Breast epithelium (tissue), 4 donors: Measurements from ENCODE around the gene HGS. TPM values are rescaled to one million over a fixed set of nuclear protein-coding genes. Genes with fewer than 3 reads are reported as not detected.

Experiments
- DNase-seq, 2 donors: peaks; one replicate each; pipeline ENCODE4 v3.0.0-alpha.2; 2019; ENCODE audit warnings: low spot score in 2 of 2
- H3K27ac ChIP-seq, 2 donors: fragments of 200-600 bp; sonication (generic) in 1 of 2; one replicate each; pipeline ENCODE4 v1.5.1; 2016 to 2019; ENCODE audit warnings: mild to moderate bottlenecking in 1 of 2
- H3K27me3 ChIP-seq, 2 donors: fragments of 200-600 bp; sonication (generic) in 1 of 2; one replicate each; pipeline versions ENCODE4 v1.5.1 to v1.6.0; 2017 to 2019; ENCODE audit warnings: control low read depth in 1 of 2, mild to moderate bottlenecking in 1 of 2
- H3K36me3 ChIP-seq: fragments of 200-600 bp; one replicate; pipeline ENCODE4 v1.5.1; 2019
- H3K4me1 ChIP-seq, 2 donors: fragments of 200-600 bp; sonication (generic); one replicate each; pipeline ENCODE4 v1.5.1; 2016 to 2019; ENCODE audit warnings: control low read depth in 1 of 2
- H3K4me3 ChIP-seq, 3 donors: fragments of 200-600 bp; sonication (generic); 1 replicate in 2 of 3; 2 replicates in 1 of 3; pipeline ENCODE4 v1.5.1; 2016 to 2019; ENCODE audit warnings: mild to moderate bottlenecking in 3 of 3, moderate library complexity in 2 of 3
- H3K9me3 ChIP-seq, 2 donors: fragments of 200-600 bp; sonication (generic) in 1 of 2; one replicate each; pipeline ENCODE4 v1.5.1; 2016 to 2019; ENCODE audit warnings: control low read depth in 1 of 2
- CTCF ChIP-seq, 3 donors: fragments of 450-650 bp; IDR thresholded peaks; one replicate each; pipeline ENCODE4 v1.5.1; 2016 to 2017; ENCODE audit warnings: antibody characterized with exemption in 3 of 3, mild to moderate bottlenecking in 3 of 3, moderate library complexity in 3 of 3
- POLR2A ChIP-seq: fragments of 450-650 bp; IDR thresholded peaks from one replicate; pipeline ENCODE4 v1.6.1; 2016; ENCODE audit warnings: antibody characterized with exemption, mild to moderate bottlenecking, moderate library complexity
- POLR2AphosphoS5 ChIP-seq, 3 donors: sonication (generic); formaldehyde crosslinking; IDR thresholded peaks; one replicate each; pipeline ENCODE4 v1.6.1; 2017; ENCODE audit warnings: antibody characterized with exemption in 3 of 3
- intact Hi-C: fragments of 100-400 bp; cut with DNase I; formaldehyde crosslinking; loops from one replicate; pipeline ENCODE4 v1.15.1; 2023; ENCODE audit warnings: low total_unique reads
- total RNA-seq, 3 donors: library from RNA; depleted of rRNA; stranded (reverse); fragments of >200 nt; gene quantifications; one replicate each; pipeline ENCODE4 v1.1.0, GENCODE V29; 2016

Gene HGS
- total RNA-seq, 3 donors from 2014 or later: 61.0 to 75.0 (median 64.6) TPM

DNA sequence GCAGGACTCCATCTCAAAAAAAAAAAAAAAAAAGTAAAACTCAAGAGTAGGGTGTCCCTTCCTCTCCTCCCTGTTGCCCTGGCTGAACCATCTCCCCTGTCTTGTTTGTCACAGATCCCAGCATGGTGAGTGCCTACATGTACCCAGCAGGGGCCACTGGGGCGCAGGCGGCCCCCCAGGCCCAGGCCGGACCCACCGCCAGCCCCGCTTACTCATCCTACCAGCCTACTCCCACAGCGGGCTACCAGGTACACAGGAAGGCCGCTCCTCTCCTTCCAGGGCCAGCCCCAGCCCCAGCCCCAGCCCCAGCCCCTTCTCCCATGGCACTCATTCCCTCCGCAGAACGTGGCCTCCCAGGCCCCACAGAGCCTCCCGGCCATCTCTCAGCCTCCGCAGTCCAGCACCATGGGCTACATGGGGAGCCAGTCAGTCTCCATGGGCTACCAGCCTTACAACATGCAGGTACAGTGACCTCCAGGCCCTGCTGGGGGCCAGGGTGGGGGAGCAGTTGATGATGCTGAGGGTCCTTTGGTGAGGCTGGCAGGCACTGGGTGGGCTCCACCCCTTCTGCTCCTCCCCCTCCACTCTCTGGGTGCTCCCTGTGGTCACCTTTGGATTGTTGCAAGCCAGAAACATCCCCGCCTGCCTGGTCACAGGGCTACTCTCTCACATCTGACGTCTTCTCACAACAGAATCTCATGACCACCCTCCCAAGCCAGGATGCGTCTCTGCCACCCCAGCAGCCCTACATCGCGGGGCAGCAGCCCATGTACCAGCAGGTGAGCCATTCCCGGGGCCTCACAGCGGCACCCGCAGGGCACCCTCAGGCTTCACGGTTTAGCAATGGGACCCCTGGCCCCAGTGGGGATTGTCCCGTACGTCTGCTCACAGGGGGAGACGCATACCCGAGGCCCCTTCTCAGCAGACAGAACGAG lies 16.8 kb downstream of the HGS start:
- no peak overlapping the region for H3K27ac ChIP-seq
- intact Hi-C loops: no loop called here
- peak overlapping the region in 1 of 3 donors; percentile 99 for H3K4me3 ChIP-seq
- DNase-seq: no peak
- H3K9me3 ChIP-seq: no peaks in the 10 kb centered on the region
- H3K4me1 ChIP-seq: peaks cover 23% of the 10 kb centered on the region in 2 donors
- H3K36me3 ChIP-seq: peaks cover 6% of the 10 kb centered on the region
- H3K27me3 ChIP-seq: no peaks in the 10 kb centered on the region
- TF ChIP-seq POLR2A: no peak
- no peak for TF ChIP-seq CTCF (IDR thresholded peaks at IDR 0.05)
- no peak for TF ChIP-seq POLR2AphosphoS5 (IDR thresholded peaks at IDR 0.05)

DNA sequence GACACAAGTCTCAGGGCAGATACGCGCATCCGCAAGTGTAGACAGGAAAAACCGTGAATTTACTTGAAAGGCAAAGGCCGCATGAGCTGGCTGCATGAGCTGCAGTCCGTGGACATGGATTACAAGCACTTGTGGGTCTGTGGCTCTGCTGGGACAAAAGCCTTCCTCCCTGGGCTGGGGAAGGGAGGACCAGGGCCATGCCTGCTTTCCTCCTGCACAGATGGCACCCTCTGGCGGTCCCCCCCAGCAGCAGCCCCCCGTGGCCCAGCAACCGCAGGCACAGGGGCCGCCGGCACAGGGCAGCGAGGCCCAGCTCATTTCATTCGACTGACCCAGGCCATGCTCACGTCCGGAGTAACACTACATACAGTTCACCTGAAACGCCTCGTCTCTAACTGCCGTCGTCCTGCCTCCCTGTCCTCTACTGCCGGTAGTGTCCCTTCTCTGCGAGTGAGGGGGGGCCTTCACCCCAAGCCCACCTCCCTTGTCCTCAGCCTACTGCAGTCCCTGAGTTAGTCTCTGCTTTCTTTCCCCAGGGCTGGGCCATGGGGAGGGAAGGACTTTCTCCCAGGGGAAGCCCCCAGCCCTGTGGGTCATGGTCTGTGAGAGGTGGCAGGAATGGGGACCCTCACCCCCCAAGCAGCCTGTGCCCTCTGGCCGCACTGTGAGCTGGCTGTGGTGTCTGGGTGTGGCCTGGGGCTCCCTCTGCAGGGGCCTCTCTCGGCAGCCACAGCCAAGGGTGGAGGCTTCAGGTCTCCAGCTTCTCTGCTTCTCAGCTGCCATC lies 17.7 kb downstream of the HGS start:
- TF ChIP-seq CTCF (IDR thresholded peaks at IDR 0.05): no peak
- H3K9me3 ChIP-seq: no peaks in the 10 kb centered on the region
- no peak for DNase-seq
- no peaks in the 10 kb centered on the region for H3K27me3 ChIP-seq
- intact Hi-C loops: no loop called here
- H3K4me1 ChIP-seq: peaks cover 23% of the 10 kb centered on the region in 2 donors
- peak overlapping the region; percentile 38 to 95 for H3K27ac ChIP-seq
- H3K36me3 ChIP-seq: peaks cover 3% of the 10 kb centered on the region
- H3K4me3 ChIP-seq: peak overlapping the region; percentile 73 to 99 (median 81)

DNA sequence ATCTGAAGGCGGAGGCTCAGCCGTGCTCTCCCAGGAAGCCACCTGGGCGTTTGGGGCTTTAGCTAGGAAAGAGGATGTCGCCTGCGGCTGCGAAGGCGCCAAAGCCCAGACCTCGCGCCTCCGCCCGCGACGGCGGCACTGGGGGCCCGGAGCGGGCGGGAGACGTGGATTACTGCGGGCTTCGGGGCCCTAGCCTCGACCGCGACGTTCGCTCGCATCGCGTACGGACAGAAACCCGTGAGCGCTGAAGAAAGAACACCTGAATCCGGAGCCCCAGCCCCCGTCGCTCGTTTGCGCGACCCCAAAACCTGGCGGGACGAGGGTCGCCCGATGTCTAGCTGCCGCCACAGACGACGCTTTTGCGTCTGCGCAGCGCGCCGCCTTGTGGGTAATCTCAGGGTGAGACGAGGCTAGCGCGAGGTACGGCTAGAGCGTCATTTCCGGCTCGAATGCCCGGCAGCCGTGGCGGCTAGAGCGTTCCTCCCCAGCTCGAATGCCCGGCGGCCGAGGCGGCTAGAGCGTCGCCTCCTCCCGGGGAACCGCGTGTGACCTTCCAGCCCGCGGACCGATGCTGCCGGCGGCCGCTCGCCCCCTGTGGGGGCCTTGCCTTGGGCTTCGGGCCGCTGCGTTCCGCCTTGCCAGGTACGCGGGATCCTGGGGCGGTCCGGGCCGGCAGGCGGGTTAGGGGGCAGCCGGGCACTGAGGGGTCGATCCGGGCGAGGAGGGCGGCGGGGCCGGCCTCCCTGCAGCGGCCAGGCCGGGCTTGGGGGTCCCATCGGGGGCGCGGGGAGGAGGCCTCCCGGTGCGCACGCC lies 19.3 kb downstream of the HGS start, which contains the start of gene MRPL12:
Gene MRPL12, plus strand, starts transcription at position 434 of the 813 bp plus-strand sequence. Its CDS starts 135 bp downstream, at position 569.
- Histone ChIP-seq H3K27ac (peak within 1 kb of the TSS; percentile 95), H3K4me3 (peak within 1 kb of the TSS; percentile 73 to 99 (median 81)), H3K9me3 (no peaks in the 10 kb centered on the region), H3K4me1 (peaks cover 23% of the 10 kb centered on the region in 2 donors), H3K27me3 (no peaks in the 10 kb centered on the region), H3K36me3 (no peaks in the 10 kb centered on the region)
- peak; percentile 87 to 92 for DNase-seq
- TF ChIP-seq CTCF (IDR thresholded peaks at IDR 0.05): peak in 2 of 3 donors; percentile 38 to 56
- peak; percentile 93 to 97 (median 96) for TF ChIP-seq POLR2AphosphoS5 (IDR thresholded peaks at IDR 0.05)
- TF ChIP-seq POLR2A: peak; percentile 73
- intact Hi-C loops: no loop called here

- peak overlapping the region; percentile 95 for H3K27ac ChIP-seq
- DNase-seq: no peak
- H3K36me3 ChIP-seq: no peaks in the 10 kb centered on the region
- H3K27me3 ChIP-seq: no peaks in the 10 kb centered on the region
- intact Hi-C loops: no loop called here
- H3K4me1 ChIP-seq: peaks cover 23% of the 10 kb centered on the region in 2 donors
- H3K4me3 ChIP-seq: peak overlapping the region; percentile 73 to 99 (median 81)
- TF ChIP-seq CTCF (IDR thresholded peaks at IDR 0.05) (no peak), POLR2AphosphoS5 (IDR thresholded peaks at IDR 0.05) (no peak), POLR2A (no peak)
- no peaks in the 10 kb centered on the region for H3K9me3 ChIP-seq
Observed at GRCh38 chr17:81703747-81704654, 20.2 kb downstream of the HGS start.
